Transverse colon (tissue), 4 donors: Measurements from ENCODE around the gene EHMT1. TPM values are rescaled to one million over a fixed set of nuclear protein-coding genes. Genes with fewer than 3 reads are reported as not detected.

Experiments used
- DNase-seq: peaks from one replicate; pipeline ENCODE4 v3.0.0-alpha.2; 2019
- H3K27ac ChIP-seq, 4 donors: fragments of 200-600 bp; sonication (generic); 2 replicates each; pipeline ENCODE4 v1.5.1; 2016 to 2018; ENCODE audit warnings: inconsistent platforms in 4 of 4
- H3K27me3 ChIP-seq: fragments of 200-600 bp; sonication (generic); 2 replicates; pipeline ENCODE4 v1.5.1; 2017; ENCODE audit warnings: inconsistent platforms
- H3K36me3 ChIP-seq, 4 donors: fragments of 200-600 bp; sonication (generic); 2 replicates each; pipeline ENCODE4 v1.5.1; 2017 to 2019; ENCODE audit warnings: inconsistent platforms in 4 of 4
- H3K4me1 ChIP-seq, 4 donors: fragments of 200-600 bp; sonication (generic); 2 replicates each; pipeline ENCODE4 v1.5.1; 2017 to 2020; ENCODE audit warnings: inconsistent platforms in 4 of 4
- H3K4me3 ChIP-seq, 4 donors: fragments of 200-600 bp; sonication (generic); 1 replicate in 1 of 4; 2 replicates in 3 of 4; pipeline versions ENCODE4 v1.5.1 to v1.6.1; 2017 to 2019; ENCODE audit warnings: inconsistent platforms in 4 of 4
- H3K9me3 ChIP-seq, 2 donors: fragments of 200-600 bp; sonication (generic); 2 replicates each; pipeline ENCODE4 v1.5.1; 2017 to 2019; ENCODE audit warnings: inconsistent platforms in 2 of 2
- CTCF ChIP-seq, 5 experiments: fragments of 200-600 bp in 3 of 5; fragments of 450-650 bp in 2 of 5; sonication (generic) in 3 of 5; IDR thresholded peaks; 1 replicate in 2 of 5; 2 replicates in 3 of 5; pipeline ENCODE4 v1.5.1; 2016 to 2017; ENCODE audit warnings: antibody characterized with exemption in 5 of 5, inconsistent platforms in 3 of 5, mild to moderate bottlenecking in 2 of 5, moderate library complexity in 1 of 5
- EP300 ChIP-seq: sonication (generic); formaldehyde crosslinking; IDR thresholded peaks from one replicate; pipeline ENCODE4 v1.6.1; 2017; ENCODE audit warnings: antibody characterized with exemption, low read depth
- POLR2A ChIP-seq: fragments of 450-650 bp; IDR thresholded peaks from one replicate; pipeline ENCODE4 v1.6.1; 2016; ENCODE audit warnings: antibody characterized with exemption, mild to moderate bottlenecking, moderate library complexity
- POLR2AphosphoS5 ChIP-seq, 3 donors: sonication (generic); formaldehyde crosslinking; IDR thresholded peaks; one replicate each; pipeline ENCODE4 v1.6.1; 2016; ENCODE audit warnings: antibody characterized with exemption in 3 of 3
- WGBS, 2 donors: methylation state at CpG; one replicate each; pipeline ENCODE4 v1.1.5; 2018; ENCODE audit warnings: low coverage in 1 of 2; 5-methylcytosine and 5-hydroxymethylcytosine counted together
- in situ Hi-C, 4 donors: fragments of 200-750 bp; cut with MboI; loops; one replicate each; pipeline versions ENCODE4 v1.15.0 to v1.15.1; 2017; ENCODE audit warnings: low sequenced_read_pairs in 3 of 4, low pct_ligation_motif_present in 1 of 4, low pct_unique_long_range_greater_than_20kb in 1 of 4
- intact Hi-C: fragments of 100-400 bp; cut with DNase I; formaldehyde crosslinking; loops from one replicate; pipeline ENCODE4 v1.15.1; 2023; ENCODE audit warnings: low total_unique reads
- total RNA-seq, 4 donors: library from RNA; depleted of rRNA; stranded (reverse); fragments of >200 nt; gene quantifications; one replicate each; pipeline ENCODE4 v1.1.0, GENCODE V29; 2016

Gene EHMT1
- total RNA-seq, 4 donors from 2014 or later: 93.8 to 184 (median 139) TPM

- 82 to 89% methylated on average over 3 of the region's 3 CpGs for WGBS, 2 donors
- no peak for TF ChIP-seq EP300
- in situ Hi-C loops: no loop called here
- intact Hi-C loops: no loop called here
- DNase-seq: no peak
- Histone ChIP-seq H3K27ac (no peak overlapping the region), H3K9me3 (no peaks in the 10 kb centered on the region), H3K4me3 (no peak overlapping the region), H3K36me3 (no peaks in the 10 kb centered on the region), H3K4me1 (no peaks in the 10 kb centered on the region), H3K27me3 (peaks cover 10% of the 10 kb centered on the region)
Observed at GRCh38 chr9:137870432-137870831, 251.6 kb downstream of the EHMT1 start.

GRCh38 chr9:137872296-137872695, 253.5 kb downstream of the EHMT1 start:
- 82 to 90% methylated on average over 7 to 10 of the region's 10 CpGs for WGBS, 2 donors
- Histone ChIP-seq H3K4me3 (no peak overlapping the region), H3K4me1 (no peaks in the 10 kb centered on the region), H3K27ac (no peak overlapping the region), H3K36me3 (no peaks in the 10 kb centered on the region), H3K27me3 (peaks cover 22% of the 10 kb centered on the region), H3K9me3 (no peaks in the 10 kb centered on the region)
- no peak for DNase-seq
- in situ Hi-C loops: no loop called here
- intact Hi-C loops: no loop called here
- no peak for TF ChIP-seq CTCF (IDR thresholded peaks at IDR 0.05)

- no peaks in the 10 kb centered on the region for H3K9me3 ChIP-seq
- H3K27me3 ChIP-seq: peaks cover 27% of the 10 kb centered on the region
- H3K4me1 ChIP-seq: peaks cover 0 to 4% (median 2%) of the 10 kb centered on the region in 4 donors
- no peak for DNase-seq
- no peak overlapping the region for H3K27ac ChIP-seq
- in situ Hi-C loops (no loop called here), intact Hi-C loops (no loop called here)
- TF ChIP-seq CTCF (IDR thresholded peaks at IDR 0.05): no peak
- no peak for TF ChIP-seq POLR2A
- WGBS, 2 donors: 81% methylated on average over 8 of the region's 8 CpGs; no CpG with 5 or more reads in 1 of the 2 donors
- H3K36me3 ChIP-seq: no peaks in the 10 kb centered on the region
- no peak overlapping the region for H3K4me3 ChIP-seq
Observed at GRCh38 chr9:137873408-137873807, 254.6 kb downstream of the EHMT1 start.

DNA sequence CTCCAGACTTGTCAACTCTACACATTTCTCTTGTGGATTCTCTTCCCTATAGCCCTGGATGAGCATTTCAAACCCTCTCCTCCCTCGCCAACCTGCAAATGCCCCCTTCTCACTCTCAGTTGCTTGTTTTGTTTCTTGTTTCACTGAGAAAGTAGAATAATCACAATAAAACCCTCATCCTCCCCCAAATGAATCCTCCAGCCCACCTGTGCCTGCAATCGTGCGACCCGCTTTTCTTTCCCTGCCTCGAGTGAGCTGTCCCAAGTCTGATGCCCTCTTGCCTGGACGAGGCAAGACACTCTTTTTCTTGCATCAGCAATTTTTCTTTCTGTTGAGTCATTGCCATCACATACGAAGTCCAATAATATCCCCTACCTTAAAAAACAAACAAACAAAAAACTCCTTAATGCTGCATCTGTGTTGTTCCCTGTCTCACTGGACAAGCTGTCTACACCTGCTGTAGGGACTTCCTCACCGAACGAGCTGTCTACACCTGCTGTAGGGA, 255.1 kb downstream of the EHMT1 start:
- Histone ChIP-seq H3K27ac (no peak overlapping the region), H3K4me3 (no peak overlapping the region), H3K4me1 (peaks cover 0 to 7% (median 3%) of the 10 kb centered on the region in 4 donors), H3K36me3 (no peaks in the 10 kb centered on the region), H3K9me3 (no peaks in the 10 kb centered on the region), H3K27me3 (peaks cover 32% of the 10 kb centered on the region)
- no peak for TF ChIP-seq EP300
- no peak for TF ChIP-seq POLR2A
- TF ChIP-seq POLR2AphosphoS5 (IDR thresholded peaks at IDR 0.05): no peak
- no peak for TF ChIP-seq CTCF (IDR thresholded peaks at IDR 0.05)
- 71 to 79% methylated on average over 6 to 9 of the region's 9 CpGs for WGBS, 2 donors
- in situ Hi-C loops: no loop called here
- intact Hi-C loops: no loop called here
- no peak for DNase-seq

DNA sequence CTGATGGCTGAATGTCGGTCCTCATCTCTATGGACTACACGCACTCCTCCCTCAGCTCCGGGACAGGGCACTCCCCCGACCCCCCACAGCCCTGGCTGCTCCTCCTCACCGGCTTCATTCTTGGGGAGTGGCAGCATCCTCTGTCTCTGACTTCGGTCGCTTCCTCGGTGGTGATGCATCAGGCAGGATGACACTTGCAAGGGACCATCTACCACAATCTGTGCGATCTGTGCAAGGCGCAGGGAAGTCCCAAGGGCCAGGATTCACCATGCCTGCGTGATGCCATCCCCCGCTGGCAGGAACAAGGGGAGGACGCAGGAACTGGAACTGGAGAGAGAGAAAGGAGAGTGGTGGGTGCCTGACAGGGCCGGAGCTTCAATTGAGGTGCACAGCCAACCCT, 256.5 kb downstream of the EHMT1 start:
- Histone ChIP-seq H3K27me3 (peaks cover 46% of the 10 kb centered on the region), H3K4me1 (peaks cover 0 to 7% (median 3%) of the 10 kb centered on the region in 4 donors), H3K4me3 (no peak overlapping the region), H3K9me3 (no peaks in the 10 kb centered on the region), H3K36me3 (no peaks in the 10 kb centered on the region), H3K27ac (no peak overlapping the region)
- no peak for DNase-seq
- no peak for TF ChIP-seq EP300
- TF ChIP-seq CTCF (IDR thresholded peaks at IDR 0.05): no peak
- no peak for TF ChIP-seq POLR2A
- TF ChIP-seq POLR2AphosphoS5 (IDR thresholded peaks at IDR 0.05): no peak
- in situ Hi-C loops: no loop called here
- intact Hi-C loops: no loop called here
- WGBS, 2 donors: 88% methylated on average over 14 of the region's 14 CpGs; no CpG with 5 or more reads in 1 of the 2 donors
